Heart left ventricle (tissue), 16 donors: ENCODE data around the gene ZNF597. TPM values are rescaled to one million over a fixed set of nuclear protein-coding genes. Genes with fewer than 3 reads are reported as not detected.

ENCODE experiments used
- ATAC-seq, 4 donors: fragments of 200-7000 bp; cut with Tn5 transposase; one replicate each; pipeline ENCODE4 v1.9.1; 2020 to 2022; ENCODE audit warnings: moderate library complexity in 4 of 4, mild to moderate bottlenecking in 3 of 4, moderate number of reproducible peaks in 1 of 4
- DNase-seq, 5 donors: peaks; one replicate each; pipeline ENCODE4 v3.0.0-alpha.2; 2020
- H3K27ac ChIP-seq, 12 donors: fragments of 200-600 bp; sonication (generic) in 4 of 12; one replicate each; pipeline versions ENCODE4 v1.5.0 to v1.8.0; 2016 to 2022; ENCODE audit warnings: mild to moderate bottlenecking in 2 of 12
- H3K27me3 ChIP-seq, 9 donors: fragments of 200-600 bp; sonication (generic) in 2 of 9; one replicate each; pipeline versions ENCODE4 v1.5.1 to v1.8.0; 2016 to 2022; ENCODE audit warnings: mild to moderate bottlenecking in 3 of 9
- H3K36me3 ChIP-seq, 9 donors: fragments of 200-600 bp; sonication (generic) in 2 of 9; one replicate each; pipeline versions ENCODE4 v1.5.0 to v1.8.0; 2018 to 2022; ENCODE audit warnings: mild to moderate bottlenecking in 2 of 9
- H3K4me1 ChIP-seq, 12 donors: fragments of 200-600 bp; sonication (generic) in 4 of 12; one replicate each; pipeline versions ENCODE4 v1.5.0 to v1.8.0; 2016 to 2022; ENCODE audit warnings: mild to moderate bottlenecking in 3 of 12
- H3K4me3 ChIP-seq, 12 donors: fragments of 200-600 bp; sonication (generic) in 4 of 12; one replicate each; pipeline versions ENCODE4 v1.5.0 to v1.8.0; 2017 to 2022; ENCODE audit warnings: mild to moderate bottlenecking in 9 of 12, moderate library complexity in 4 of 12
- H3K9me3 ChIP-seq, 12 donors: fragments of 200-600 bp; sonication (generic) in 4 of 12; one replicate each; pipeline versions ENCODE4 v1.5.0 to v1.8.0; 2016 to 2022; ENCODE audit warnings: mild to moderate bottlenecking in 1 of 12
- CTCF ChIP-seq, 12 donors: fragments of 200-600 bp; sonication (generic) in 4 of 12; IDR thresholded peaks; one replicate each; pipeline versions ENCODE4 v1.5.0 to v1.8.0; 2018 to 2022; ENCODE audit warnings: antibody characterized with exemption in 12 of 12, mild to moderate bottlenecking in 5 of 12
- POLR2A ChIP-seq, 2 donors: fragments of 450-650 bp; IDR thresholded peaks; one replicate each; pipeline ENCODE4 v1.6.1; 2017; ENCODE audit warnings: antibody characterized with exemption in 2 of 2, mild to moderate bottlenecking in 2 of 2, moderate library complexity in 2 of 2
- WGBS, 4 donors: extraction: QIAGEN DNeasy Blood & Tissue Kit in 2 of 4; methylation state at CpG; one replicate each; pipeline versions ENCODE4 v1.1.5 to v1.1.7; 2013 to 2018; 5-methylcytosine and 5-hydroxymethylcytosine counted together
- intact Hi-C, 10 donors: fragments of 100-400 bp; cut with DNase I; formaldehyde crosslinking; loops; one replicate each; pipeline versions ENCODE4 v1.11.1 to v1.14.2; 2022
- polyA plus RNA-seq, 2 donors: library from polyadenylated mRNA; stranded (reverse); fragments of 200-250 nt; gene quantifications; one replicate each; pipeline ENCODE4 v1.2.3, GENCODE V29; 2013
- total RNA-seq, 9 donors: library from RNA; depleted of rRNA in 2 of 9; stranded (reverse); fragments of >200 nt in 2 of 9; fragmentation: NEBNext Ultra II Directional in 3 of 9; extraction: Animal tissue kit (Norgen Biotek cat#: 25700) in 3 of 9; gene quantifications; one replicate each; pipeline versions ENCODE4 v1.1.0 to v1.2.4, GENCODE V29; 2016 to 2023
- donor health status: ischemic (EF 13 %, LVEDD 7.1; RV severe dilation, severe dysfunction).
- donor health status: healthy with polysubstance abuse.
- donor health status: DM: no; HTN: yes; CAD: no.
- donor health status: DM: no; HTN: no; CAD: no.
- donor health status: ischemic (EF 25% LVEDD 6.9; RV normal size, moderate dysfunction).
- donor health status: ischemic (EF 25% LVEDD 5.7; RV mildly dilated, moderate dysfunction).
- donor health status: healthy.
- donor health status: DM: yes; HTN: yes; CAD: no.
- donor health status: ischemic (EF 35%, LVEDD 5.7; RV mildly dilated, moderate dysfunction).
- donor health status: nonischemic (EF 11% LVEDD 7.7; RV severe dilation, severe dysfunction).
- donor health status: DM: yes; HTN: yes; CAD: no.
- donor health status: PGD.
- donor health status: ischemic (EF 29% LVEDD 5.4; RV normal size, mild dysfunction).
- donor health status: nonischemic (EF 23%, LVEDD 6.1; RV moderate dilation, normal function).

ZNF597 gene
- total and polyA plus RNA-seq, 11 donors, result 0.65 to 3.3 (median 1.6) TPM

DNA sequence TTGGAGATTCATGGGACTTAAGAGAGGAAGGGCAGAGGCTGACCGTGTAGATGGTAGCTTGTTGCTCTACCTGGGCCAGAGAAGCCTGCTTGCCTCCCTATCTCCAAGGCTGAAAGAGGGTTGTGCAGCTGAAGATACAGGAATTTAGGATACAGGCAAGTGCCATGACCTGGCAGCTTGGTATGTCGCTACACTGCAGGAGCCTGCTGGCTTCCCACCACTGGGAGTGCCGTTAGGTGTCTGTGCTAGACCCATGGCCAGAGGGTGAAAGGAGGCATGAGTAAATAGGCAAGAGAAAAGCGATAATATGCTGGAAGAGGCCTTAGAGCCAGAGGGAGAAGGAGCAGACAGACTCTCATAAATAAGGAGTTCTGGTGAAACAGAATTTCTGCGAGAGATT, 10.8 kb upstream of the ZNF597 start:
- H3K4me3 ChIP-seq, result no peak overlapping the region
- peak overlapping the region in 4 of 12 donors; percentile 9 to 99 (median 99) for H3K27ac ChIP-seq
- intact Hi-C loops, result loop anchor here in 7 of 10 donors (5.0 to 10.0 kb wide), 7 partner anchors 49 to 399 kb away; partner anchors contain the start of genes ZNF174 (in 4 of the 7), ZSCAN32 (in 4 of the 7), TIGD7 (in 2 of the 7) and ZNF75A (in 2 of the 7)
- TF ChIP-seq POLR2A (IDR thresholded peaks at IDR 0.05) (no peak), CTCF (IDR thresholded peaks at IDR 0.05) (no peak)
- peaks cover 6 to 43% (median 23%) of the 10 kb centered on the region in 12 donors for H3K4me1 ChIP-seq
- ATAC-seq (no peak), DNase-seq (no peak)
- no peaks in the 10 kb centered on the region for H3K9me3 ChIP-seq
- 83 to 87% (median 85%) methylated on average over 5 of the region's 5 CpGs for WGBS, 4 donors
- no peaks in the 10 kb centered on the region for H3K27me3 ChIP-seq
- peaks cover 0 to 25% (median 9%) of the 10 kb centered on the region in 9 donors for H3K36me3 ChIP-seq

- intact Hi-C loops, result loop anchor here in 1 of 10 donors (5.0 kb wide), 1 partner anchor 42 kb away; the partner anchor contains the start of genes ZNF174 and ZSCAN32
- H3K4me1 ChIP-seq, result peaks cover 0 to 25% (median 9%) of the 10 kb centered on the region in 12 donors
- WGBS, 4 donors, result 34 to 56% (median 46%) methylated on average over 9 to 10 of the region's 10 CpGs
- H3K4me3 ChIP-seq, result peak overlapping the region; percentile 49 to 86 (median 66)
- ATAC-seq, result peak; percentile 66 to 79 (median 68)
- TF ChIP-seq CTCF (IDR thresholded peaks at IDR 0.05) (no peak), POLR2A (IDR thresholded peaks at IDR 0.05) (no peak)
- peaks cover 0 to 20% (median 8%) of the 10 kb centered on the region in 12 donors for H3K9me3 ChIP-seq
- H3K36me3 ChIP-seq, result peaks cover 0 to 41% (median 29%) of the 10 kb centered on the region in 9 donors
- H3K27me3 ChIP-seq, result no peaks in the 10 kb centered on the region
- DNase-seq, result no peak
- peak overlapping the region; percentile 73 to 91 (median 83) for H3K27ac ChIP-seq
Observed at GRCh38 chr16:3444032-3444388, 706 bp upstream of the ZNF597 start.

DNA sequence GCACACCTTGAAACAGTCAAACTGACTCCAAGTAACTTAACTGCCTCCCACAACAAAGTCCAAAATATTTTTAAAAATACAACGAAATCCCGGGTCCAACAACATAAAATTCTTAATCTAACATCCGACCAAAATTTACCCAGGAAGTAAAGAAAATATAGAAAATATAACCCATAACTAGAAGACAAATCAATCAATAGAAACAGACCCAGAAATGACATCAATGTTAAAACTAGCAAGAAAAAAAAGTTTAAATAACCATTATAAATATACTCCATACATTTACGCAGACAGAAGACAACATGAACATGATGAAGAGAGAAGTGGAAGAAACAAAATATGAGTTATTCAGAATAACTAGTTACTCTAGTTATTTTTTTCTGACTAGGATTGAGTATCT, 3.7 kb downstream of the ZNF597 start:
- Histone ChIP-seq H3K9me3 (peaks cover 0 to 32% (median 9%) of the 10 kb centered on the region in 12 donors), H3K4me1 (peaks cover 0 to 16% (median 6%) of the 10 kb centered on the region in 12 donors), H3K36me3 (peaks cover 0 to 49% (median 27%) of the 10 kb centered on the region in 9 donors), H3K27ac (no peak overlapping the region), H3K27me3 (no peaks in the 10 kb centered on the region), H3K4me3 (no peak overlapping the region)
- no peak for ATAC-seq
- DNase-seq, result no peak
- intact Hi-C loops, result loop anchor here in 2 of 10 donors (5.0 to 10.0 kb wide), 2 partner anchors 37 to 65 kb away; partner anchors contain the start of genes ZNF174 (in 1 of the 2) and ZSCAN32 (in 1 of the 2)
- no peak for TF ChIP-seq POLR2A (IDR thresholded peaks at IDR 0.05)
- TF ChIP-seq CTCF (IDR thresholded peaks at IDR 0.05), result no peak
- 80 to 92% (median 87%) methylated on average over 4 of the region's 4 CpGs for WGBS, 4 donors

DNA sequence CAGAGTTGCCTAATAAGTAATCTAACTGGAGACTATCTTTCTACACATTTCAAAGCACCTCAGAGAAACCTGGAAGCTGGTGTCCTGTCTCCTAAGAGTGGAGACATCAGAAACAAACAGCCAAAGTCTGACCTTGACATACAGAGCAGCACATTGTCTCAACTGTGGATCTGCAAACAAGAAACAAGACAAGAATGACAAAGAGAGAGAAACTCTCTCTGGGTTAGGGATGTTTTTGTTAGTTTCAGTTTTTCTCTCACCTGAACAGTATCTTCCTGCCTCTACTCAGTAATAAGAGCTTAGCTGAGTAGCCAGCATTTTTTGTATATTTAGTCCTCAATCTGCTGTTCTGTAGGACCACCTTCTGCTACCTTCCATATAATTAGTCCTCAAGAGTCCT, 8.9 kb downstream of the ZNF597 start:
- Histone ChIP-seq H3K4me1 (peaks cover 0 to 5% (median 0%) of the 10 kb centered on the region in 12 donors), H3K4me3 (no peak overlapping the region), H3K9me3 (peaks cover 0 to 24% (median 1%) of the 10 kb centered on the region in 12 donors), H3K36me3 (peaks cover 0 to 43% (median 14%) of the 10 kb centered on the region in 9 donors), H3K27me3 (no peaks in the 10 kb centered on the region), H3K27ac (peak overlapping the region in 1 of 12 donors; percentile 9)
- DNase-seq (no peak), ATAC-seq (no peak)
- TF ChIP-seq POLR2A (IDR thresholded peaks at IDR 0.05) (no peak), CTCF (IDR thresholded peaks at IDR 0.05) (no peak)
- intact Hi-C loops, result loop anchor here in 2 of 10 donors (5.0 to 10.0 kb wide), 3 partner anchors 60 to 107 kb away; partner anchors contain the start of gene OR2C1 (in 1 of the 2)
